IMR-90 (cell line): ENCODE data around the gene SPINK4. TPM values are rescaled to one million over a fixed set of nuclear protein-coding genes. Genes with fewer than 3 reads are reported as not detected.
A peak's percentile ranks its signal among the peaks of the same experiment; 100 is the strongest.

Experiments used
- ATAC-seq: fragments of 200-7000 bp; cut with Tn5 transposase; 2 replicates; pipeline ENCODE4 v1.9.1; 2020; ENCODE audit warnings: low read depth, mild to moderate bottlenecking, moderate library complexity
- BruUV-seq: library from RNA; stranded (reverse); fragments of 400-500 nt; replicated peaks from 2 replicates; lab custom pipeline; 2021; lab: Mats Ljungman, UMichigan
- CTCF ChIA-PET: fragments of 300-600 bp; formaldehyde crosslinking; extraction: SDS; loops from one replicate; lab custom pipeline; 2021; ENCODE audit warnings: antibody characterized with exemption; lab: Yijun Ruan, JAX
- POLR2A ChIA-PET: fragments of 300-600 bp; sonication (Branson Sonifier 250); formaldehyde crosslinking; loops from one replicate; lab custom pipeline; 2022; ENCODE audit warnings: antibody characterized with exemption; ENCODE audit not compliant: unreplicated experiment; lab: Charles Lee
- DNase-seq: peaks from one replicate; pipeline ENCODE4 v3.0.0; 2013
- H2AFZ ChIP-seq: replicated peaks from 2 replicates; pipeline ENCODE3; 2013; ENCODE audit warnings: low read length, mild to moderate bottlenecking; ENCODE audit not compliant: poor library complexity
- H2AK5ac ChIP-seq: 2 replicates; pipeline ENCODE4 v1.6.1; 2013; ENCODE audit warnings: low read depth, low read length, inconsistent platforms
- H2AK9ac ChIP-seq: replicated peaks from 2 replicates; pipeline ENCODE3; 2013; ENCODE audit warnings: mild to moderate bottlenecking, low read depth, low read length, moderate library complexity; ENCODE audit not compliant: poor library complexity
- H2BK120ac ChIP-seq: 2 replicates; pipeline ENCODE4 v1.6.1; 2013; ENCODE audit warnings: low read depth, low read length, inconsistent platforms
- H2BK15ac ChIP-seq: 3 replicates; pipeline ENCODE4 v1.6.1; 2013; ENCODE audit warnings: low read depth, low read length, inconsistent platforms
- H2BK20ac ChIP-seq: 2 replicates; pipeline ENCODE4 v1.6.1; 2013; ENCODE audit warnings: low read depth, mild to moderate bottlenecking, inconsistent platforms, low read length, moderate library complexity
- H2BK5ac ChIP-seq: 2 replicates; pipeline ENCODE4 v1.6.1; 2013; ENCODE audit warnings: mild to moderate bottlenecking, low read depth, low read length, inconsistent platforms; ENCODE audit not compliant: poor library complexity, severe bottlenecking
- H3K14ac ChIP-seq: replicated peaks from 2 replicates; pipeline ENCODE4 v1.6.1; 2013; ENCODE audit warnings: low read depth, low read length, inconsistent platforms
- H3K18ac ChIP-seq: 2 replicates; pipeline ENCODE4 v1.6.1; 2013; ENCODE audit warnings: low read depth, low read length, control low read depth
- H3K23ac ChIP-seq: 2 replicates; pipeline ENCODE4 v1.6.1; 2013; ENCODE audit warnings: low read depth, low read length, inconsistent platforms
- H3K27ac ChIP-seq: 2 replicates; pipeline ENCODE4 v1.5.1; 2013; ENCODE audit warnings: mild to moderate bottlenecking, control low read depth, low read length; ENCODE audit not compliant: insufficient read depth
- H3K27me3 ChIP-seq: 2 replicates; pipeline ENCODE4 v1.6.1; 2013; ENCODE audit warnings: low read length; ENCODE audit not compliant: control insufficient read depth, insufficient read depth
- H3K36me3 ChIP-seq: 2 replicates; pipeline ENCODE4 v1.6.1; 2013; ENCODE audit warnings: low read length, mixed read lengths; ENCODE audit not compliant: control insufficient read depth, insufficient read depth
- H3K4ac ChIP-seq: 2 replicates; pipeline ENCODE4 v1.6.1; 2013; ENCODE audit warnings: low read depth, low read length, inconsistent platforms
- H3K4me1 ChIP-seq: 2 replicates; pipeline ENCODE4 v1.6.1; 2013; ENCODE audit warnings: low read length, mixed read lengths; ENCODE audit not compliant: control insufficient read depth, insufficient read depth
- H3K4me2 ChIP-seq: 2 replicates; pipeline ENCODE4 v1.6.1; 2013; ENCODE audit warnings: low read depth, mild to moderate bottlenecking, control low read depth, low read length, moderate library complexity
- H3K4me3 ChIP-seq: 2 replicates; pipeline ENCODE4 v1.5.1; 2013; ENCODE audit warnings: low read depth, mild to moderate bottlenecking, control low read depth, low read length, moderate library complexity; ENCODE audit not compliant: insufficient read depth
- H3K56ac ChIP-seq: 2 replicates; pipeline ENCODE4 v1.6.1; 2013; ENCODE audit warnings: low read length, inconsistent platforms; ENCODE audit not compliant: insufficient read depth; ENCODE audit errors: extremely low read depth
- H3K79me1 ChIP-seq, 2 experiments: 2 replicates each; pipeline ENCODE4 v1.6.1; 2013; ENCODE audit warnings: low read length in 2 of 2, inconsistent platforms in 1 of 2, low read depth in 1 of 2
- H3K9ac ChIP-seq: 2 replicates; pipeline ENCODE4 v1.6.1; 2013; ENCODE audit warnings: low read depth, low read length, control low read depth
- H3K9me1 ChIP-seq: 2 replicates; pipeline ENCODE4 v1.6.1; 2013; ENCODE audit warnings: low read length, inconsistent platforms; ENCODE audit not compliant: insufficient read depth
- H3K9me3 ChIP-seq: 2 replicates; pipeline ENCODE4 v1.6.1; 2013; ENCODE audit warnings: low read length; ENCODE audit not compliant: control insufficient read depth, insufficient read depth
- H4K20me1 ChIP-seq: 2 replicates; pipeline ENCODE4 v1.6.1; 2013; ENCODE audit warnings: low read length, inconsistent platforms; ENCODE audit not compliant: insufficient read depth
- H4K5ac ChIP-seq: 2 replicates; pipeline ENCODE4 v1.6.1; 2013; ENCODE audit warnings: mild to moderate bottlenecking, low read depth, low read length, control low read depth
- H4K8ac ChIP-seq, 2 experiments: 2 replicates each; pipeline ENCODE4 v1.6.1; 2013; ENCODE audit warnings: low read depth in 2 of 2, low read length in 2 of 2, control low read depth in 1 of 2, inconsistent platforms in 1 of 2
- H4K91ac ChIP-seq: 2 replicates; pipeline ENCODE4 v1.6.1; 2013; ENCODE audit warnings: low read depth, low read length, inconsistent platforms; ENCODE audit not compliant: insufficient read depth
- BHLHE40 ChIP-seq: fragments of 150-350 bp; IDR thresholded peaks from 2 replicates; pipeline ENCODE4 v1.6.1; 2016; ENCODE audit warnings: mild to moderate bottlenecking, low read depth, low read length
- CEBPB ChIP-seq: IDR thresholded peaks from 2 replicates; pipeline ENCODE4 v1.6.1; 2012; ENCODE audit warnings: low read depth, low read length, improper control_type of control experiment
- CHD1 ChIP-seq: IDR thresholded peaks from 2 replicates; pipeline ENCODE4 v1.6.1; 2012; ENCODE audit warnings: low read depth, low read length, improper control_type of control experiment
- ELK1 ChIP-seq: fragments of 150-350 bp; IDR thresholded peaks from 2 replicates; pipeline ENCODE4 v1.6.1; 2016; ENCODE audit warnings: low read depth, mild to moderate bottlenecking, low read length, moderate library complexity, borderline replicate concordance
- FOS ChIP-seq: fragments of 150-350 bp; IDR thresholded peaks from 2 replicates; pipeline ENCODE4 v1.6.1; 2016; ENCODE audit warnings: low read depth, low read length
- MAFK ChIP-seq: IDR thresholded peaks from 2 replicates; pipeline ENCODE4 v1.6.1; 2012; ENCODE audit warnings: low read depth, low read length, improper control_type of control experiment
- MAZ ChIP-seq: IDR thresholded peaks from 2 replicates; pipeline ENCODE4 v1.6.1; 2012; ENCODE audit warnings: low read depth, mild to moderate bottlenecking, low read length, improper control_type of control experiment, moderate library complexity, borderline replicate concordance
- MXI1 ChIP-seq: IDR thresholded peaks from 2 replicates; pipeline ENCODE4 v1.6.1; 2012; ENCODE audit warnings: low read depth, mild to moderate bottlenecking, low read length, moderate library complexity, borderline replicate concordance
- NFE2L2 ChIP-seq: fragments of 150-350 bp; IDR thresholded peaks from 2 replicates; pipeline ENCODE4 v1.6.1; 2016; ENCODE audit warnings: low read depth, mild to moderate bottlenecking, low read length
- POLR2A ChIP-seq: IDR thresholded peaks from 2 replicates; pipeline ENCODE4 v1.6.1; 2012; ENCODE audit warnings: mild to moderate bottlenecking, low read depth, low read length
- RAD21 ChIP-seq: IDR thresholded peaks from 2 replicates; pipeline ENCODE4 v1.6.1; 2012; ENCODE audit warnings: low read length, improper control_type of control experiment
- RCOR1 ChIP-seq: IDR thresholded peaks from 2 replicates; pipeline ENCODE4 v1.6.1; 2012; ENCODE audit warnings: mild to moderate bottlenecking, low read length, improper control_type of control experiment; ENCODE audit not compliant: insufficient replicate concordance
- RFX5 ChIP-seq: IDR thresholded peaks from 2 replicates; pipeline ENCODE4 v1.8.0; 2012; ENCODE audit warnings: low read depth, mild to moderate bottlenecking, low read length, moderate library complexity
- SMC3 ChIP-seq: fragments of 150-350 bp; IDR thresholded peaks from 2 replicates; pipeline ENCODE4 v1.6.1; 2016; ENCODE audit warnings: low read depth, mild to moderate bottlenecking, antibody characterized with exemption, low read length, moderate library complexity
- USF2 ChIP-seq: fragments of 150-350 bp; IDR thresholded peaks from 2 replicates; pipeline ENCODE4 v1.6.1; 2017; ENCODE audit warnings: mild to moderate bottlenecking, antibody characterized with exemption, low read length, low read depth
- WGBS, 2 experiments: methylation state at CpG; one replicate each; pipeline versions ENCODE4 v1.1.5 to v1.1.7; 2013; ENCODE audit warnings: missing lambda C conversion rate in 2 of 2; ENCODE audit not compliant: insufficient read length in 1 of 2; ENCODE audit errors: extremely low coverage in 2 of 2; 5-methylcytosine and 5-hydroxymethylcytosine counted together
- dilution Hi-C: fragments of 300-500 bp; cut with HindIII; formaldehyde crosslinking; loops from one replicate; pipeline ENCODE4 v1.14.3; 2018; ENCODE audit warnings: low sequenced_read_pairs; ENCODE audit not compliant: unreplicated experiment
- in situ Hi-C: fragments of 300-500 bp; cut with MboI; formaldehyde crosslinking; loops from 3 replicates; pipeline ENCODE4 v1.14.3; 2019; ENCODE audit warnings: low sequenced_read_pairs, inconsistent platforms, mixed read lengths
- intact Hi-C: fragments of 100-400 bp; cut with micrococcal nuclease; formaldehyde crosslinking; loops from 2 replicates; pipeline ENCODE4 v1.10.0; 2022
- polyA plus RNA-seq, 3 experiments: library from polyadenylated mRNA; depleted of rRNA; stranded (reverse); fragments of >200 nt; gene quantifications; 2 replicates each; pipeline ENCODE4 v1.2.3, GENCODE V29; 2012; ENCODE audit warnings: low replicate concordance in 1 of 3
- total RNA-seq: library from RNA; depleted of rRNA; stranded (reverse); fragments of >200 nt; gene quantifications from 2 replicates; pipeline ENCODE4 v1.2.3, GENCODE V29; 2012

The SPINK4 gene
- total and polyA plus RNA-seq, 2 of the 4 experiments (the other 2 are of a cell fraction), result not detected

GRCh38 chr9:33229359-33230114, 10.4 kb upstream of the SPINK4 start:
- no TSS peak for BruUV-seq
- Histone ChIP-seq H3K14ac (no peak overlapping the region), H4K8ac (no peak overlapping the region), H3K9ac (no peak overlapping the region), H4K5ac (no peak overlapping the region), H3K9me3 (no peaks in the 10 kb centered on the region), H3K18ac (no peak overlapping the region), H3K36me3 (no peaks in the 10 kb centered on the region), H3K4ac (no peak overlapping the region), H2BK5ac (no peak overlapping the region), H3K27ac (no peak overlapping the region), H4K91ac (no peak overlapping the region), H2AFZ (no peak overlapping the region), H2BK20ac (no peak overlapping the region), H2BK15ac (no peak overlapping the region), H4K20me1 (no peaks in the 10 kb centered on the region), H3K56ac (no peak overlapping the region), H3K4me3 (no peak overlapping the region), H2AK5ac (no peak overlapping the region), H2BK120ac (no peak overlapping the region), H3K9me1 (peaks cover 12% of the 10 kb centered on the region), H2AK9ac (no peak overlapping the region), H3K23ac (no peak overlapping the region), H3K4me2 (no peak overlapping the region), H3K79me1 (peaks cover 0 to 3% of the 10 kb centered on the region in 2 experiments; a peak in 1 of 4 replicates), H3K27me3 (no peaks in the 10 kb centered on the region), H3K4me1 (peaks cover 19% of the 10 kb centered on the region)
- DNase-seq (no peak), ATAC-seq (no peak)
- ChIA-PET POLR2A (no interaction called here), CTCF (no interaction called here)
- intact Hi-C loops, result no loop called here
- dilution Hi-C loops, result no loop called here
- WGBS, 2 experiments, result 80% methylated on average over 1 of the region's 9 CpGs; no CpG with 5 or more reads in 1 of the 2 experiments
- in situ Hi-C loops, result loop anchor here (5.0 kb wide), 1 partner anchor 147 kb away; no protein-coding TSS in a partner anchor
- no peak for TF ChIP-seq POLR2A
- no peak for TF ChIP-seq CHD1
- no peak for TF ChIP-seq RCOR1
- TF ChIP-seq NFE2L2, result no peak
- 0 out of 2 replicates have a peak, but pooled peaks have one; percentile 2 for TF ChIP-seq SMC3
- TF ChIP-seq USF2, result peak; percentile 55
- TF ChIP-seq MAZ, result no peak
- no peak for TF ChIP-seq FOS
- no peak for TF ChIP-seq RFX5
- no peak for TF ChIP-seq RAD21
- TF ChIP-seq ELK1, result no peak
- TF ChIP-seq CEBPB, result no peak
- no peak for TF ChIP-seq MXI1
- TF ChIP-seq MAFK, result no peak
- TF ChIP-seq BHLHE40, result no peak
